NCI-H345 treated with DMSO at 0.1 percent for 48 hours (cell line): ENCODE data around the gene LYSMD1.

ENCODE experiments used
- DNase-seq: peaks from one replicate; lab custom pipeline; 2025; ENCODE audit not compliant: unreplicated experiment; lab: John Stamatoyannopoulos, UW

The LYSMD1 gene

DNA sequence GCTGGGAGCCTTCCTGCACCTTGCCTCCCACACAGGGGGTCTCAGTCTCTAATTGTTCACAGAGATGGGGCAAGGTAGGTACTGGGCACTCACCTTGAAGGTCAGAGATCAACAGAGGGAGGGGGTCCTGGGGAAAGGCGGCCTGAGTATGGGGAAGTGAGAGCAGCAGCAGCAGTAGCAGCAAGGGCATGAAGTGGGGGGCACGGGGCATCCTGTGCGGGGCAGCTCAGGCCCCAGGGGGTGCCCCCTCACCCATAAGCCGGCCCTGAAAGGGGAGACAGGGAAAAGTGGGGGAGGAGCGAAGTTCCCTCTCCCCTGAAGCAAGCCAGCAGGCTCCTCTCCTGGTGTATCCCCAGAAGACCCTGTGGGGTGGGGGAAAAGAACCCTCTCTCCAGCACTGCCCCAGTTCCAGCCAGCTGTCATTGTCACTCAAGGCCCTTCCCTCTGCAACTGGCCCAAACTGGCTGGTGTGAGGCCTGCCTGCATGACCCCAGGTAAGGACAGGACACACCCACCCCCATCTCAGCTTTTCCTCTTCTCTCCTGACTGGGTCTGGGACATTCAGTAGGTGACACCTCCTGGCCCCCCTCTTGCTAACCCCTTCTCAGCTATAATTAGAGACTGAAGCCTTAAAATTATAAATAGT is 23.2 kb downstream of the LYSMD1 start:
- no peak for DNase-seq

DNA sequence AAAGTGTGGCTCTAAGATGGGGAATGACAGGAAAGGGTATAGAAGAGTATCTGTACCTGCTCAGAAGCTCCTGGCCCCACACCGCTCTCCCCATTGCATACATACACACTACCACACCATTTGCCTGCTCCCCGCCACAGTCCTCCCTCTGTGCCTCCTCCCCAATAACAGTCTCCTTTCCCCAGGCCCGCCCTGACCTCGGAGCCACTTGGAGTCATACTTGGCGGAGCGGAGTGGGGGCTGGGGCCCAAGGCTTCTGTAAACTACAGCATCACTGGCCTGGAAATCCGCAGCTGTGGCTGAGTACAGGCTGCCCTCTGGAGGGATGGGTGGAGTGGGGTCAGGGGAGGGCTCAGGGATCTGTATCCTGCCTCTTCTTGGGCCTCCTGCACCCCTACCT is 27.9 kb downstream of the LYSMD1 start:
- DNase-seq, result no peak

DNA sequence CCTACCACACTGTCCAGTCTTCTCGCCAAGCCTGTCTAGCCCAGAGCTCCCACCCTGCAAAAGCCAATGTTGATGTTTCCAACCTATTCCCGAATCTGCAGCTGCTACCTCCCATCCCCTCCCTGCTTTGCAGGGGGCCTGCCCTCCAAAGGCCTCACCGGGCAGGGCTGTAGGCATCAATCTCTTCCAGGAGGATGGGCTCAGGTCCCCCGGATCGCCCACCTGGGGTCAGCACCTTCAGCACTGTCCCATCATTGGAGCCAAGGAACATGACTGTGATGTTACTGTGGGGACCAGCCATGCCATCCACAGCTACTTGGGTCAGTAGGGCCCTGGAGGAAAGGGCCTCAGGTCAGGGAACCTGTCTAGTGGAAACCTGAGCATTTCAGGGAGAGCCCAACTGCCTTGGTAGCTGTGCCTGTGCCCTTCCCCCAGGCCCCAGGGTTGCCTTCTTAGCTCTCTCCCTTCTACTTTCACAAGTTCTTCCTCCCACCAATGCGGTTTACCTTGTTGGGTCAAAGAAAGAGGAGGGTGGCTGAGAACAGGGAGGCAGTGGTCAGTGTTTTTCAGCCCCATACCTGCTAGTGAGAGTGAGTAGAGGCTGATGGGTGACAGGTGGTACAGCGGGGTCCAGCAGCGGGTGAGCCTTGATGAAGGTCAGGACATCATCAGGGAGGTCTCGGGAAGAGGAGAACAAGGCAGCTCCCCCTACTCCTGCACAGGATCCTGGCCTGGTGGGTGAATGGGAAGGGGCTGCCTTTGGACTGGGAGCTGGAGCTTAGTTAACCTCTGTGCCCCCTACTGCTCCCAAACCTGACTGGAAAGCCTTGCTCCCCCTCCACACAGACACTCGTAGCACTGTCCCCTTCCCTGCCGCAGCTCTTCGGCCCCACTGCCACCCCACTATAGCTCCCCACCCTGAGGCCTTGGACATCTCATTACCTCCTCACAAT is 30.0 kb downstream of the LYSMD1 start:
- no peak for DNase-seq

DNA sequence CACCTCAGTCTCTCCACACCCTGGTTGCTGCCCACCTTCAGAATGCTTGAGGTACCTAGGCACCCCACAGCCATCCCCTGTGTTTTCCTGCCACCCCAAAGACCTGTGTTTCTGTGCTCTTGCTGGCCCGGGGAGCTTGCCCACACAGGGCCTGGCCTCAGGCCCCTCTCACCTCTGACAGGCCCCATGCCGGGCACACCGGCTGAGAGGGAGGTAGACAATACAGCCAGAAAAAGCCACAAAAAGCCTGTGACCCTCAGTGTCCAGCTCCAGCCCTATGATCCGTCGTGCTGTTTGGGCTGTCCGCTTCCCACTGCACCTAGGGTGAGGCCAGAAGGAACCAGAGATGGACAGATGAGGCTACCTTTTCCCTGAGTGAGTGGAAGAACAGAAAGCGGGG is 30.7 kb downstream of the LYSMD1 start:
- no peak for DNase-seq

DNA sequence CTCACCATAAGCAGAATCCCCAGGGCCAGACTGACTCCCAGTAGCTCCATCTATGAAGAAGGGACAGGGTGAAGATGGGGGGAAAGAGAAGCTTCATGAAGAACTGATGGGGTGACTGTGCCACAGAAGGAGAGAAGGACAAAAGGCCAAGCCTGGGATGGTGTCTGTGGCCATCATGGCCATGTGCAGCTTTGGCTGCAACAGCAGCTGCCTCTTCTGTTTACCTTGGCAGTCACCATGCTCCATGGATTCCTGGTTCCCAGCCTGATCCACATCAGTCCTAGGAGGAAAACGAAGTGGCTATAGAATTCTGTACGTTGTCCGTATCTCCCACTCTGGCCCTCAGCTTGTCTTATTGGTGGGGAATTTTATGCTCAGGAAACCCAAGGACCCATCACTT is 31.3 kb downstream of the LYSMD1 start:
- no peak for DNase-seq

DNA sequence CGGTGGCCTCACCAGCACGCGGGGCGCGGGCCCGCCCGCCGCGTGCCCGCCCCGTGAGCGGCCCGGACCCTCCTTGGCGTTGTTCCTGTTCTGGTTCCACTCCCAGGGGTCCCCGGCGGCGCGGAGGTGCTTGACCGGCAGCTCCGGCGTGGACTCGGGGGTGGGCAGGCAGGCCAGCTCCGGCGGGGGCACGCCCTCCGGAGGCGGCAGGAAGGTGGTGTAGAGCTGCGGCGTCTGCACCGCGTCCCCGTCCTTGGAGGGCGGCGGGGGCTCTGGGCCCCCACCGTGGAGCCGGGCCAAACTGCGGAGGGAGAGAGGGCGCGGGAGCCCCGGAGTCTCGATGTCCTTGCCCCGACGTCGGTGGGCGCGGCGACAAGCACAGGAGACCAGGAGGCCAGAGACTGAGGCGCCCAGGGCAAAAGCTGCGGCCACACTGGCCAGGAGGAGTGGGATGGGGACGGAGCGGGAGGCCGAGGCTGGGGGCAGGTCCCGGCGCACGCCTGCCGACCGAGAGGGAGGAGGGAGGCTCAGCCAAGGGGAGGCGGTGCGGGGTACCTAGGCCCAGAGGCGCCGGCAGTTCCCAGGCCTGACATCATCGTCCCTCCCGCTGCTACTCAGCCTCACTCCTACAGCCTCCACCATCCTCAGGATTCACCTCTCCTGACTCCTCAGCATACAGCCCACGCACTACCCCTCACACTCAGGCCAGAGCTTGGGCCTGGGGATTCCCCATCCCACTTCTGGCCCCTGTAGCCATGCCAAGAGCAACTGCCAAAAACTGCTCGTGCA is 32.5 kb downstream of the LYSMD1 start:
- no peak for DNase-seq

DNA sequence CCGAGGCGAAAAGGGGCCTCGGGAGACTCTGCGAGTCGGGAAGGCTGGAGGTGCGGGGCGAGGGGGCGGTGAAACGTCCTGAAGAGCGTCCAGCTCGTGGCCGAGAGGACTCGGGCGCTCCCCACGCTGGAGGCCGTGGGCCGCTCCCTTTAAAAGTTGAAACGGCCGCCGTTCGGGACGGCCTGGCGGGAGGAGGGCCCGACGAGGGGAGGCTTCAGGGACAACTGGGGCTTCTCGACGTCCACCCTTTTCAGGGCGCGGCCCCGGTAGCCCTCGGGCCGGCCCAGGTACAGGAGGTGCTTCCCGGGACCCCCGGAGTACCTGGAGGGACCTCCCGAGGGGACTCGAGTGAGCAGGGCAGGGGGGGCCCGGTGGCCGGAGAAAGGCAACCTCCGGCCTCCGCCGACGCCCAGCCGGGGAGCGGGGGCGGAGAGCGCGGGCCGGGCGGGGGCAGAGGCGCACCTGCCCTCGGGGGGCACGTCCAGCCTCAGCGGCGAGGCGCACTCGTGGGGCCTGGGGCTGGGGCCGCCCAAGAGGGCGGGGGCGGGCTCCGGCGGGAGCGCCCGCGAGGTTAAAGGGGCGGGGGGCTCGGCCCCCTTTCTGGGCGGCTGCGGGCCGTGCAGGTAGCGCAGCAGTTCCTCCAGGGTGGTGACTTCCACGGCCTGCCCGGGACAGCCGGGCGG is 33.2 kb downstream of the LYSMD1 start:
- DNase-seq, result no peak

DNA sequence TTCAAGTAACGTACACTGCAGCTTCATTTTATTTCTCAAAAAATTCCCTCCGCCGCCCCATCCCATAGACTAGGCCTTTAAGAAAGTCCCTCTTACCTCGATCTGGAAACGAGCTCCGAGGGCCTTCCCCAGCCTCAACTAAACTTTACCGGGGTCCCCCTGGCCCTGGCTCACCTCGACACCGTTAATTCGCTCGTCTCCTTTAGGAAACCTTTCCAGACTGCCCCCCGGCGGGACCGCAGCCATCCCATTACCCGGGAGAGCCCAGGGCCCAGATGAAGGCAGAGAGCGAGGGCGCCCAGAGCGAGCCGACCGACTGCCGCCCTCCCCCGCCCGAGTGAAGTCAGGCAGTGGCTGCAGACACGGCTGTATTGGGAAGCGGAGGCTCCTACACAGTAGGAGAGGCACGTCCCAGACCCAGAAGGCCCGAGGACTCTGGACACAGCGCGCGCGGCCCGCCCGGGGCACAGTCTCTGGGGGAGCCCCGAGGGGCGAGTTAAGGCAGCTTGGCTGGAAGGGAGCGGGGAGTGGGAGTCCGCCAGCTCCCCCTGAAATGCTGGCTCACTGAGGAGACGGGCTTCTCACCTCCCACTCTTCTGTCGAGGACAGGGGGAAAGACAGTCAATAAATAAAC is 33.9 kb downstream of the LYSMD1 start:
- no peak for DNase-seq

DNA sequence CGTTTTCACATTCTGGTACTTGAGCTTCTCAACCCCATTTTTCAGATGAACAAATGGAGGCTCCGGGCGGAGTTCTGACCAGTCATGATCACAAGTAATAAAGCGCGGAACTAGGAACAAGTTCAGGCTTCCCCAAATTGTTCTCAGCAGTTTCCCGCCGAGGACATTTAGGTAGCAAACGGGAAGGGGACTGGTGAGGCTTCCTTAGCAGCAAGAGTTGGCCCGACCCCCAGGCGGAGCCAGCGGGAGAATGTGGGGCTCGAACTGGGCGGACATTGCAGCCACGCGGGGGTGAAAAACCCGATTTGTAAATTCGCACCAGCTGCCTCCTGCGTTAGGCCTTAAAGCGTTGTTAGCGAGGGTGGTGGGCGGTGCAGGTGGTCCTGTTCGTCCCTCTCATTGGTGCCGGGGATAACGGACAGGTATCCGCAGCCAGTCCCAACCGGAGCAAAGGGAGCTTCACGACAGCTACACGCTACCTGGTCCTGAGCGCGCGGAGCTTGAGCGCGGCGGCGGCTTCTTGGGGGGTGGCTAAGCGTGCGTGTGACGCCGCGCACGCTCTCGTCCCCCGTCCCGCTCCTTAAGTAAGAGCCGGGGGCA is 34.6 kb downstream of the LYSMD1 start:
- DNase-seq, result no peak

DNA sequence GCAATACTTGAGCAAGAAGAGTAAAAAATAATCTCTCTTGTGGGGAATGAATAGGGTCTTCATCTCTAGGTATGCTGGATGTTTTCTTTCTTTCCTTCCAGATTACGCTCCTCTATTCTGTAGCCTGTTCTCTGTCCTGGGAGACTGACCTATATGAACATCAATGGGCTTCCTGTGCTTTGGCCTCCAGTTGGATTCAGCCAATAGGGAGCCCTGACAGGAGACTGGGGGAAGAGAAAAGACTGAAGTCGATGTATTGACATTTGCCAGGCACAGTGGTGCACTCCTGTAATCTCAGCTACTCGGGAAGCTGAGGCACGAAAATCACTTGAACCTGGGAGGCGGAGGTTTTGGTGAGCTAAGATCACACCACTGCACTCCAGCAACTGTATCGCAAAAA is 36.9 kb downstream of the LYSMD1 start:
- DNase-seq, result no peak

DNA sequence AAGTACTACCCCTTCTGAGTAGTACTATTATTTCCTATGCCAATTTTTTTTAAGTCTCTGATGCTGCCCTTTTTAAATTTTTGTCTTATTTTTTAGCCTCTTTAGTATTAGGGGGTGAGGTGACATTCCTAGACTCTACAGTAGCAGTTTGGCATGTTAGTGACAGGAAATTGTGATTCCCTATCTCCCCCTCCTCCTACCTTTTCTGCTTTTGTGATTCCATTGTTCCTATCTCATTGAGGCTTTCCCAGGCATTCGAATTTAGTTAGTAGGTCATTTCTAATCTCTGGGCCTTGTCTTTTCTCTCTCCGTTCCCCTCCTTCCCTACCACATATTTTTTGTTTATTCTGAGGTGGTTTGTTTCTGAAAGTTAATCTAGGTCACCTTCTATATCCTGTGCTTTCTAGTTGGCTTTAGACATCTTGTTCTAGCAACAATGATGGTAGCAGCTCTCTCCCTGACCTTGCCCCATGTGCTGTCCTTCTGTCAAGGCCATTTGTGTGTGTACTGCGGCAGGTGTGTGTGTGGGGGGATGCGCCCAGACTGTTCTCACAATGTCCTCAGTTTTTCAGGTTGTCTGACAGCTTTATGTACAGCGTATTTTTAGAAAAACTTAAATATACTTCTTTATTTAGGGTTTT is 40.8 kb downstream of the LYSMD1 start:
- no peak for DNase-seq

DNA sequence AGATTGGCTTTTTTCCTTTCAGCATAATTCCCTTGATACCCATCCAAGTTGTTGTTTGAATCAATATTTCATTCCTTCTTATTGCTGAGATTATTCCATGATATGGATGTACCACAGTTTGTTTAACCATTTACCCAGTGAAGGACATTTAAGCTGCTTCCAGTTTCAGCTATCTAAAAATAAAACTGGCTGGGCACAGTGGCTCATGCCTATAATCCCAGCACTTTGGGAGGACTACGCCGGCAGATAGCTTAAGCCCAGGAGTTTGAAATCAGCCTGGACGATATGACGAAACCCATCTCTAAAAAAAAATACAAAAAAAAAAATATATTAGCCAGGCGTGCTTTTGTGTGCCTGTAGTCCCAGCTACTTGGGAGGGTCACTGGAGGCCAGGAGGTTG is 51.8 kb downstream of the LYSMD1 start:
- no peak for DNase-seq
